GM20000 (cell line): ENCODE data around the gene LUZP1.

ENCODE experiments used
- DNase-seq: peaks from one replicate; pipeline ENCODE4 v3.0.0; 2012; ENCODE audit warnings: low spot score
- CTCF ChIP-seq: IDR thresholded peaks from 2 replicates; pipeline ENCODE4 v1.5.1; 2012; ENCODE audit warnings: mild to moderate bottlenecking, control low read depth; ENCODE audit errors: extremely low read depth, missing control alignments

LUZP1 gene

DNA sequence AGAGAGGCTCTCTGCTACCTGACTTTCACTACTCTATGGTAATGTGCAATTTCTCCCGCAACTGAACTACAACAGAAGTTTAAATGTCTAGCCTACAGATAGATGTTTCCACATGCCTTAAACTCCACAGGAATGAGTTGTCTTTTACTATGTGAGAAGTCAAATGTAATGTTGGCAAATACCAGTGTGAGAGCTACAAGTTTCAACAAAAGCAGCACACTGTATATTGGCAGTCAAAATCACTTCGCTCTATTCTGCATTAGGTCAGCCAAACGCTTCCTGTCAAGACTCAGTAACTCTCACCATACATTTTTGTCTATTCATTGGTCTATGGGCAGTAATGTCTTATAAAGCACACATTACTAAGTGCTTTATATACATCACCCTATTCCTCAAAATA lies 41.9 kb downstream of the LUZP1 start:
- no peak for DNase-seq
- TF ChIP-seq CTCF, result no peak

GRCh38 chr1:23126200-23126599 lies 42.5 kb downstream of the LUZP1 start:
- no peak for DNase-seq
- TF ChIP-seq CTCF, result no peak

DNA sequence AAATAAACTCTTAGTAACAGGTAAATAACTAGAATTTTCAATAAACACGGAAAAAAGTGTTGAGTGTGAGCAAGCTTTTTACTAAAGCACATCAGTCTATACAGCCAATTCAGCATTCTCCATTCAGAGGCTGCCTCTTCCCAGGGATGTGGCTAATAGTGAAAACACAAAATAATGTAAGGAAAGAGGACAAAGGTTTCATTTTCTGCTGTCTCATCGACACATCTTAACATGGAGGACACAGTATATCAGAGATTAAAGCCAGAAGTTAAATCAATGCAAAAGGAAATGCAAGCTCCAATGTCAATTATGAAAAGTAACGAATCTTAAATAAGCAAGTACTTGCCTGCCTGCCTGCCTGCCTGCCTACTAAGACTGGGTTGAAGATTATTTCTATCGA lies 43.2 kb downstream of the LUZP1 start:
- no peak for TF ChIP-seq CTCF
- DNase-seq, result no peak

DNA sequence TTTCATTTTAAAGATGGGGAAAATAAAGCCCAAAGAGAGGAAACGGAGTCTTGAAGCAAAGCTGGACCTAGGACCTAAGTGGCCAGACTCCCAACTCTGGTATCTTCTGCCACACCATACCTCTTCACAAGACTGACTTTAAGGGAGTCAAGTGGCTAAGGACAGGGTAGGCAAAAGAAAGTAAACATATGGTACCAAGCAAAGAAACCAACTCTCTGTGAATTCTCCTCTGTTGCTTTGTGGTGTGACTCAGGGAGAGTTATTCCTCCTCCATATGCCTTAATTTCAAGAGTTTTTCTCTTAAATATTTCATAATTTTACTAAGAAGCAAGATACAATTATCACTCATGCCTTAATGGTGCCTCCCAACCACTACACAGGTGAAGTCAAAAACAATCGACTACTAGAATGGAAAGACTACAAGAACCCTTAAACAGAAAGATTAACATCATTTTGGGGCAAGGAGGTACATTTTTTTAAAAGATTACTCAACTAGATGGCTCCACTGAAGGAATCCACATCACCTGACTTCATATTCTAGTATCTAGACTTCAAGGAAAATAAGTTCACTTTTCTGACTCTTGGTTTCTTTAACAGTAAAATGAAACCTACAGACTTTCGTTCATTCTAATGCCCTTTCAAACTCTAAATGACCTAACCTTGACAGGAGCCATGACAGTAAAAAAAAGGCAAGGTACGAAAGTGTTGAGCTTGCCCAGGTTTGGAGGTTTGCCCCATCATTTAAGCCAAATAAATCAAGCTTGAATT lies 44.2 kb downstream of the LUZP1 start:
- TF ChIP-seq CTCF, result no peak
- DNase-seq, result no peak

- TF ChIP-seq CTCF, result no peak
- DNase-seq, result no peak
Observed at GRCh38 chr1:23123528-23123927, 45.1 kb downstream of the LUZP1 start.

- TF ChIP-seq CTCF, result no peak
- no peak for DNase-seq
Observed at GRCh38 chr1:23122796-23123195, 45.9 kb downstream of the LUZP1 start.

DNA sequence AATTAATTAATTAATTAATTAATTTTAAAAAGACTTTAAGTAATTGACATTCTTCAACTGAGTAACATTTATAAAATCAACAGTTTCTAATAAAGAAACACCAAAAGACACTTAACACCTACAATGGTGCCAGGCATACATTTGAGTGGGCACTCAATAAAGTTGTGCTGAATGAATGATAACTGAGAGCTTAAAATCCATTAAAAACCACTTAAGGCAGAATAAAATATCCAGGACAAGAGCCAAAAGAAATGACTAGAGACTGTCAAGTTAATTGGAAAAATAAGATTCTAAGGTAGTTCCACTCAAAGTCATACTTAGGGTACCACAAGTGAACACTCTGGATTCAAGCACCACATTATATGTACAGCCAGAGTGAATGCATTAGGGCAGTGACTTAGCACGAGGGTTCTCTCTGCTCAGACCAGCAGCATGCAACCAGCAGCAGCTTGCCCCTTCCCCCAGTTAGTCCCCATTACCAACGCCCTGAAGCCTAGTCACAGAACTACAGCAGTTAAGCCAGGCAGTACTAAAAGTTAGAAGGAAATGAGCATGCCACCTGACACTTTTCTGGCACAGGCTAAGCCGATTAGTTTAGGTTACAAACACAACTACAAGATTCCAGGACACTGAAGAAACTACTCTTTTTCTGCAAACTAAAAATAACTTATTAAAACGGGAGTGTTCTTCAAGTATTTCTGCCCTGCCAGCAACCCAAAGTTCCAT lies 46.5 kb downstream of the LUZP1 start:
- TF ChIP-seq CTCF, result no peak
- no peak for DNase-seq
